ENCODE results near the gene TSPAN2.

The TSPAN2 gene

DNA sequence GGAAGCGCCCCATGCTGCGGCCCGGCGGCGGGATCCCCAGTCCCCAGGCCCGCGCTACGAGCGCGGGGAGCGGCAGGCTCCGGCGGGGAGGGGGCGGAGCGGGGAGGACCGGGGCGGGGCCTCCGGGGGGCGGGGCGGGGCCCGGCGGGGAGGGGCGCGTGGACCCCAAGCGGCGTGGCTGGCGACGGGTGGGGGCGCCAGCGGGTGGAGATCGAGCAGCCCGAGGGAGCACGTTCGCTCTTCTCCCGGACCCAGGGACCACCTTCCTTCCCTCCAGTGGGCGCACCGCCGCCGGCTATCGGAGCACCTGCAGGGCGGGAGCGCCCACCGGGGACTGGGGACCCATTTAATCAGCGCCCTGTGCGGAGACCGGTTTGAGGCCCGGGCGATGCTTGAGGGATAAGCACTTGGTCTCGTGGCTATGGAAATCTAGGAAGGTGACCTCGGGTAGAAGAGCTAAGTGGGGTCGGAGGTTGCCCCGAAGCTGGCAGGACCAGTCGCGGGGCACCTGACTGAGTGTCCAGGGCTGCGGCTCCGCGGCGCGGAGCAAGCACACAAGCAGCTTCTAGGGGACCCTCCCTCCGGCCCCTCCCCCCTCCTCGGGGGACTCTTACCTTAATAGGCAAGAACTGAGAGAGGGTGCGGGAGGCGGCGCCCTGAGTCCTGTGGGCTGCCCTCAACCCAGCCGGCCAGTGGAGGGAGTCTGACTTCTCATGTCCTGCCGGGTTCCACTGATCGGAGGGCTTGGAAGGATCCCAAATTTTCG is at the start of gene TSPAN2:
TSS of gene TSPAN2 (minus strand) at position 84 of the 766 bp plus-strand sequence. CDS start at position 13, 71 bp downstream.
- DNase-seq (ENCODE audit: low spot score): no peak

DNA sequence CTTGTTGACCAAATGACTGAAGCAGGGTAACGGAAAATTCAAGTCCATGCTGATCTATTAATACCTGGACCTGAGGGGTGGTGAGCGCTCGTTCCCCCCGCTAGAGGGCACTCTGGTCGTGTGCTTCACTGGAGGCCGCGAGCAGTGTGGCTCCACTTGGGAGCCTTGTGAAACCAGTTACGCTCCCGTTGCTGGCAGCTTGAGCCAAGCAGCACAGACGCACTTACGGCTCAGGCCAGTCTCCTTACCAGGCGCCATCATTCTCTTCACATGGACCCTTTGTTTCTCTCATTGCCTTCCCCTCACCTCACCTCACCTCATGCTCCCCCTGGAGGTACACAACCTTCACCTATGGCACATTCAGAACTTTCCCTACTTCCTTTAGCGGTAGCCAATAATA is 49.7 kb upstream of the TSPAN2 start:
- peak; percentile 78 for DNase-seq (ENCODE audit: low spot score)

DNA sequence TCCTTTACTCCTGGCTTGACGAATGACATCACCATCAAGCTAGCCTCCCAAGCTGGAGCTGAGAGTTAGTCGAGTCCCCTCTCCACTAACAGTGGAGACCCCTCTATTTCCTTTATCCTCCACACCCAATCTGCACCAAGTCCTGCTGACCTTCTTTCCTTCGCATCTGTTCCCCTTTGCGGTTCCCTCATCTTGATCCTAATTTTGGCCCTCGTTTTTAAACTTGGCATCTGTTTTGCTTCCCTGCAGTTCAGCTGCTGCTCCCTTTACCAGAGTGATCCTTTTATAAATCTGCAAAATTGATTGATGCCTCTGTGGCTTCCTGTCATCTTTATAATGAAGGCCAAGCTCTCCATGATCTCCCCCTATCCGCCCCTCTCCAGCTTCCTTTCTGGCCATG is 49.0 kb upstream of the TSPAN2 start:
- no peak for DNase-seq (ENCODE audit: low spot score)

DNA sequence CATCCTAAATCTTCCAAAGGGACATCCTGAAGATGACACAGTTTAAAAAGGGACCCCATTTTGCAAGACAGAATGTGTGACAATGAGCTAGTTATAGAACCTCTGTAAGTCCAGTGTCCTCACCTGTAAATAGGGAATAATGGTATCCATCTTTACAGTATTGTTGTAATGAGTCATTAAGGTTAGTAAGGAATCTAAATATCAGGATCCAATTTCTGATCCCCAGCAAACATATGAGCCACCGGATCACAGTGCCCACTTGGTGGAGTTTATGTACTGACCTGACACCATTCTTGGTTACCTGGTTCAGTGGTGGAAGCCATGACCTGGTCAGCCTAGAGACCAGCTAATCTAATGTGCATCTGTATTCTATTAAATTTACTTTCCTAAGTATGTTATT is 47.9 kb upstream of the TSPAN2 start:
- no peak for DNase-seq (ENCODE audit: low spot score)

DNA sequence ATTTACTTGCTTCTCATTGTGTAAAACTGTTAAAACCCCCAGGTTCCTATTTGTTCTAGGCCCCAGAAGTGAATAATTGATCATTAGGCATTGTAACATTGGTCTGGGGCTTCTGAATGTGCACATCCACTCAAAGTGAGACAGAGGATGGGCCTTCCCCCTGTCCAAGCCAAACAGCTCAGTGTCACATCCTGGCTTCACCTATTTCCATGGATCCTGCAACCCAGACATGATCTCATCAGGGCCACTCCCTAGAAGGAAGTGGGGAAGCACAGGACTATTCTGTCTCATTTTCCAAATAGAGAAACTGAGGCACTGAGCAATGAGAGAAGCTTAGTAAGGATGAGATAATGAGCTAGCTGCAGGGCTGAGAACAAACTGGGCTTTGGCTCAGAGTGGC is 47.4 kb upstream of the TSPAN2 start:
- DNase-seq (ENCODE audit: low spot score): no peak

DNA sequence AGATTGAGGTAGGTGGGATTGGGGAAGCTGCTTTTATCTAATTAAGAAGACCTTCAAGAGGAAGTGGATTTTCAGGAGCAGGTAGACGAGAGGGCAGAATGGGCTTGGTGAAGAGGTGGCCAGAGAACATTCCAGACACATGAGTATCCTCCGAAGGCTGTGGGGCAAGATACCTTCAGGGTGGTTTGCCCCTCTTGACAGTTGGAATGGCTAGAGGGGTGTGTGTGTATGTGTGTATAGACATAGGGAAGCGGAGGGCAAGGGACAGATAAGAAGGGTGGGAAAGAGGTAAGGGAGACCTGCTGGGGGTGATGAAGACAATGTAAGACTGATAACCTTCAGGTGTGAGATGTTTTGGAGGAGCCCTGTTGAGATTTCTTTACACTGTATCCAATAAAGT is 46.8 kb upstream of the TSPAN2 start:
- DNase-seq (ENCODE audit: low spot score): no peak

DNA sequence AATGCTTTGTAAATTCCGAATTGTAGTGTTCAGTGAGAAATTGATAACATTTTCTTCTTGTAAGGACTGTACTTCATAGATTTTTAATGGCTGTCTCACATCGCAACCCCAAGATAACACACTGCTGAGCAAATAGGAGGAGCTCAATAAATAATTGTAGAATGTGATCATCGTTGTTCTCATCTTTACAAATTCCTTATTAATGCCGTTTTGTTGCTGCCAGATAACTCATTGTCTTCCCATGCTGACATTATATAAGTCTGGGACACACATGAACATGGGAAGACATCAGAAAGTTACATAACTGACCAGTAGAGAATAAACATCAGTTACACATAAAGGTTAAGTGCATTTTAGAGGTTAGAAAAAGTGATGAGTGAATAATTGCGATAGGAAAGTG is 46.4 kb upstream of the TSPAN2 start:
- no peak for DNase-seq (ENCODE audit: low spot score)

DNA sequence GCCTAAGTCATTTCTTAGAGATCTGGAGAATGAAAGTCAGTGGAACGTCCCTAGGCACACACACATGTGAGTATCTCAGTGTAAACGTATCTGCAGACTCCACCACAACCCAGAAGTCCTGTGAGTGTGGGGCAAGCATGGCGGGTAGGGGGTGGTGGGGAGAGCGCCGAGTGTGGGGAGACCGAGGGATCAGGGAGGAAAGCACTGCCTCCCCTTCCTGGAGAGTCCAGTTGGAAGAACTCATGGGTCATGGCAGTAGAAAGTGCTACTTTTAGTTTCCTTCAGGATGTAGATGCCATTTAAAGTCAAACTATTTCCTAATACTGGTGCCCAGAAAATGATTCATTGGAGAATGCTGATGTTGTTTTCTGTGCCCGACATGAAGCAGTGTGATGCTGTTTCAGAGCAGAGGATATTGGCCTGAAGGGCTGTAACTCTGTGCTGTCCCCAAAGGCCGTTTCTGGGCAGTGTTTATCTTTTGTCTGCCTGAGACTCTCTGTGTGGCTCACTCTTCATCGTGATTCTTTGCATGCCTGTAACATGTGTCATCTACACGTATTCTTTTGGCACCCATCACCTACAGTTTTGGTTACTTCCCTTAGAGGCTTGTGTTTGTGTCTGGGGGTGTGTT is 45.7 kb upstream of the TSPAN2 start:
- DNase-seq (ENCODE audit: low spot score): peak; percentile 45

DNA sequence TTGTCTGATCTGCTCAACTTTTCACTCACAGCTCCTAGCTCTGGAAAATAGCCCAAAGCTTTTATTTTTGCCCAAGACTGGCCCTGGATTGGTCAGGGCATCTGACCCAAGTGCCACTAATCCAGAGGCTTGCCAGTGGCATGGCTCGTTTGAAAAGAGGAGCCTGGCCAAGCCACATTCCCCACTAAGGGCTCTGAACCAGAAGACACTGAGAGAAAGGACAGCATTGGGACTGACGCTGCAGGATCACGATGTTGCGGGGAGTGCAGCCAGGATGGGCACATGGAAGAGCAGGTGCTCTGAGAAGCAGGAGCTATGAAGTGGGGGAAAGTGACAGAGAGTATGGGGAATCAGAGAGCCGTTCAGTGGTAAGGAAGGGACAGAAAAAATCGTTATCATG is 44.9 kb upstream of the TSPAN2 start:
- DNase-seq (ENCODE audit: low spot score): no peak

DNA sequence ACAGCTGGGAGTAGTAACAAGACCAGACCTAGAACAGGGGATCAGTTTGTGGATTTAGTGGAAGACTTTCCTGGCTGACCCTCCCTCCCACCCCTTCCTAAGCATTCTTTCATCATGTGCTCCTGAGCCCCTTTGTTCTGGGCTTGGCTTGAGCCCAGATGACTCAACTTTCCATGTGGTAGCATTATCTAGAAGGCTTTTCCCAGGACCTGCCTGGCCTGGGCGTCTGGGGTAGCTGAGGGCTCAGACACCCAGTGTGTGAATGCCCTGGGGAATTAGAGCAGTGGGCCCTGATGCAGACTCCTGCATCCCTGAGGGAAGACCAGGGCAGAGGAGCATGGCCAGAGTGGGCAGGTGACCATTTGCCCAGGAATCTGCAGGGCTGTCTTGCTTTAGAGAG is 44.1 kb upstream of the TSPAN2 start:
- no peak for DNase-seq (ENCODE audit: low spot score)

DNA sequence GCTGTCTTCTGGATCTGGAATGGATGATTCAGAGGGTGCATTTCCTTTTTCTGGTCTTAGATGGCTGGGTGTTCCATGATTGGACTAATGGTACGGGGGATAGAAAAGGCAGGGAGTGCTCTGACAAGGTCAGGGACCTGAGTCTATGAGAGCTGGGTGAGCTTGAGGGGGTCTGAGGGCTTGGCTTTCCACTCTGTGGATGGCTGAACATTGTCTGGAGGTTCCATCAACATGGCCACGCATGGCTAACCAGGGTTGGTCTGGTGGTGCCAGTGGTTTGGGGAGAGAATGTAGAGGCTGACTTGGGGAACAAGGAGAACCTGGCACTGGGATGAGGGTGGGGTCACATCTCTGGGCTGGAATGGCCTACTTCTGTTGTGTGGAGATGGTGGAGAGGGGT is 41.5 kb upstream of the TSPAN2 start:
- no peak for DNase-seq (ENCODE audit: low spot score)

DNA sequence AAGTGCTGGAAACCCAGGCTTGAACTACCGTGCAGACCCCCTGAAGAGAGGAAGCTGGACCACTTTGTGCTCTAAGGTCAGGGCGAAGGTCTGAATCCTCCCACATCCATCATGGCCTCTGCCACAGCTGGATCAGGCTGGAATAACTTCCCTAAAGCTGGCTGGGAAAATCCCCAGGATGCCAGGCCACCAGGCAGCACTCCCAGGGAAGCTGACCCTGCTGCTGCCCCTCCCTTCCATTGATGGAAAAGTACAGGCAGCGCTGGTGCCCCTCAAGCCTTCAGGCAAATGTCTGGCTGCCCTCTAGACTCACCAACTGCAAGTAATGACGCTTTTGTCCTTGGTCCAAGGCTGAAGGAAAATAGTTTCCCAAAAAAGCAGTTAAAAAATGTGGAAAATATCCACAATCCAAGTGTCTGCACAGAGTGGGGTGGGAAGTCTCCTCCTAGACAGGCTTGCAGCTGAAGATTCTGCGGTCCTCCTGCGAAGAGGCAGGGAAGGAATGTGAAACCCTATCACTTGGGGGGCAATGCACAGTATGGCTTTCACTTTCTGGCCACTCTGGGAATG is 39.9 kb upstream of the TSPAN2 start:
- no peak for DNase-seq (ENCODE audit: low spot score)

DNA sequence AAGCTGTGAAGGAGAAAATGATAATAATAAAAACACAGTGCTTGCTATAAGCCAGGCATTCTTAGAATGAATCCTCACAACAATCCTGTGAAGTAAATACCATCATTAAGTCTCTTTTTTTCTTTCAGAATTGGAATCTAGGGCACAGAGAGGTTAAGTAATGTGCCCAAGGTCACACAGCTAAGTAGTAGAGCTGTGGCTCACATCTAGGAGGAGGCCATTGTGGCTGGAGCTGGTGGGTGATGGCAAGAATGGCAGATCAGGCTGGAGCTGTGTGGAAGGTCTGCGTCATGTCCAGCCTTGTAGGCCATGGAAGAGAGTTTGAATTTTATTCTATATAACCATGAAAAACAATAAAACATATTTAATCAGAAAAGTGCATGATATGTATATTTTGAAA is 38.2 kb upstream of the TSPAN2 start:
- DNase-seq (ENCODE audit: low spot score): no peak

DNA sequence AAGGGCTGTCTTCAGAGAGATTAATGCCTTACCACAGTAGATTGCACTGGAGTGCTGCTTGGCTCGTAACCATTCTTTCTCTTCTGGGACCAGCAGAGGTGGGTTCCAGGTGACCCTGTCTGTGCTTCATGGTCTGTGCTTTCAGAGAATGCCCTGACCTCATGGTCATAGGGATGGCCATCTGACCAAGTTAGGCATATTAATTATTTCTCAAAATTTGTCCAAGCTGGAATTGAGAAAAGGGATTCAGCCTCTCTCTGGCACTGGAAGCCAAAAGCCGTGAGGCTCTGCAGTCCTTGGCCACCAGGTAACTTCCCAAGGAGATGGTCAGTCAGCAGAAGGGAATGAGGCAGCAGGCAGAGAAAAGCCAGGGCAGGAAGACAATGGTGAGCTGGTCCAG is 37.2 kb upstream of the TSPAN2 start:
- DNase-seq (ENCODE audit: low spot score): no peak

DNA sequence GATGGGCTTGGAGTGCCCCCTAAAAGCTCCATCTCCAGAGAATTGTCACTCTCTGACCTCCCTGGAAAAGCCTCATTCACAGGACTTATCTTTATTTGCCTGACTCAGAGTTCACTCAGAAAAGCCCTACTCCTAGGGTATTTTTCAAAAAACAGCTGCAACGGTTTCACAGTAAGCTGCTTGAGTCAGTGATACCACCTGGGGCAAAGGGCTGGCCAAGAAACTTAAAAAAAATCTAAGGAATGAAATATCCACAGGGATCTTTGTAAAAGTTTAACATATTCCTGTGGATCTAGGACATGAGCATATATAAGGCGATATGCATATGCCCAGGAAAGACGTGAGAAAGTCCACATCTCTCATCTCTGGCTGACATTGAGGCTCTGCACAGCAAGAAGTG is 33.8 kb upstream of the TSPAN2 start:
- no peak for DNase-seq (ENCODE audit: low spot score)

DNA sequence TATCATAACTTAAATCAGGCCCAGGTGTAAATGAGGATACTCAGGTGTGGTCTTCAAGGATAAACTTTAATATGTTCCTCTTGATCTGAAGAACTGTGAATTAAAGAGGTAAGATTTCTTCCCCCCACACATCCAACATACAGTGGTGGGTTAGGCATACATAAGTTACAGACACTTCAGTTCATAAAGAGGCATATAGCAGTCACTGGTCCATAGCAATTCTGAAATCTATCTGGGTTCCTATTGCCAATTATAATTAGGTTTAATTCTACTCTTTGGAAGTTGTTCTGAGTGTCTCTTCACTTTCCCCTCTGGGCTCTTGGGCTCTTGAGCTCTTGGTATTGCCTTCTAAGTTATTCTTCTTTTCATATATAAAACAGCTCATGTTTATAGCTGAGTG is 32.5 kb upstream of the TSPAN2 start:
- no peak for DNase-seq (ENCODE audit: low spot score)

DNA sequence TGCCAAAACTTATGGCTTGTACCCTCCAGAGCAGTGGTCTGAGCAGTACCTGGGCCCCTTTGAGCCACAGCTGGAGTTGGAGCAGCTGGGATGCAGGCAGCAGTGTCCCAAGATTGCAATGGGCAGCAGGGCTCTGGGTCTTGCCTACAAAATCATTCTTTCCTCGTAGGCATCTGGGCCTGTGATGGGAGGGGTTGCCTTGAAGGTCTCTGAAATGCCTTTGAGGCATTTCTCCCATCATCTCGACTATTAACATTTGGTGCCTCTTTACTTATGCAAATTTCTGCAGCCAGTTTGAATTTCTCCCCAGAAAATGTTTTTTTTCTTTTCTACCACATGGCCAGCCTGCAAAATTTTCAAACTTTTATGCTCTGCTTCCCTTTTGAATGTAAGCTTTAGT is 31.0 kb upstream of the TSPAN2 start:
- no peak for DNase-seq (ENCODE audit: low spot score)

DNA sequence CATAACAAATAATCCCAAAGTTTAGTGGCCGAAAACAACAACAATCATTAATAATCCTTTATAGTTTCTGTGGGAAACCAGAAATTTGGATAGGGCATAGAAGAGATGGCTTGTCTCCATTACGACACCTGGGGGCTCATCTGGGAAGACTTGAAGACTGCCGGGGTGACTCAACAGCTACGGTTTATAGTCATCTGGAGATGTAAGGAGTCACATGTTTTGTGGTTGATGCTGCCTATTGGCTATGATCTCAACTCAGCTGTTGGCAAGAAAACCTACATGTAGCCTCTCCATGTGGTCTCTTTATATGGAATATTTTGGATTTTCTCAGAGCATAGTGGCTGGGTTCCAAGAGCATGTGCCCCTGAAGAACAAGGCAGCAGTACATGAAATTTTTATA is 29.3 kb upstream of the TSPAN2 start:
- DNase-seq (ENCODE audit: low spot score): no peak

DNA sequence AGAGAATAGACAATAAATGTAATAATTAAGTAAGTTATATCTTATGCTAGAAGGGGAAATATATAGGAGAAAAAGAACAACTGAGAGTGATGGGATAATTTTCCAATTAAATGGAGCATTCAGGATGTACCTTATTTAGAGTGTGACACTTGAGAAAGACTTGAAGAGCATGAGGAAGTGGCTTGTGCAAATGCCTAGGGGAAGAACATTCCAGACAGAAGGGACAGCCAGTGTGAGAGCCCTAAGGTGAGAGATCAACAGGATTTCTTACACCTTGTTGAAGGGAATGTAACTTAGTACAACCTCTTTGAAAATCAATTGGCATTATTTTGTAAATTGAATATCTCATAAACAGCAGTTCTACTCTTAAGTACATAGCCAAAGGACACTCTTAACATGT is 28.8 kb upstream of the TSPAN2 start:
- DNase-seq (ENCODE audit: low spot score): no peak

DNA sequence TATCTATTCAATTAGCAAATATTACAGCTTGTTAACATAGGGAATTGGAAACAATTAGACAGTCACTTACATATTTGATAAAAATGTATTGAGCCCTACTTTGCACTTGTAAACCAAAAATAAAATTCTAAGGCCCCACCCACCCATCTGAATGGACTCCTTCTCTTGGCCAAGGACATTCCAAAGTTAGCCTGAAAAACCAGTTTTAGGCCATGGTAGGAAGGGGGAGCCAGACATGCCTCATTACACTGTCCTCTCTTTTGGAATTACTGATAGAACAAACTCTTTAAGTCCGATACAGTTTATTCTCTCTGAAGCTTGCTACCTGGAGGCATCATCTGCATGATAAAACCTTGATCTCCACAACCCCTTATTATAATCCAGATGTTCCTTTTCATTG is 28.0 kb upstream of the TSPAN2 start:
- no peak for DNase-seq (ENCODE audit: low spot score)

DNA sequence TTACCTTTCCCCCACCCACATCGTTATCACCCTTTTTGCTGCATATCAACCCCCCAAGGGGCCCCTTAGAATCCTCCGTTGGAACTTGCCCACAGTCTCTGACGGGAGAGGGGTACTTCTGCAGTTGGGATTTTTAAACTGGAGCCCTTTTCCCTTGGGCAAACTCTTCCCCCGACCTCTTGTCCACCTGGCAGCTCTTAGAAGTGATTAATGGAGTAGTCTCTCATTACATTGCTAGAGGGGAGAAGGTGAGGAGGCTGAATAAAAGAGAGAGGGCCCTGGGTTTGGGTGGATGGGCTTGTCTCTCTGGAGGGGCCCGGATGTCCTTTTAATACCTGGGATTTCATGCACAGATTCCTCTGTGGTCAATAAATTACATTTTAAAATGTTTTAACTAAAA is 27.2 kb upstream of the TSPAN2 start:
- DNase-seq (ENCODE audit: low spot score): no peak

DNA sequence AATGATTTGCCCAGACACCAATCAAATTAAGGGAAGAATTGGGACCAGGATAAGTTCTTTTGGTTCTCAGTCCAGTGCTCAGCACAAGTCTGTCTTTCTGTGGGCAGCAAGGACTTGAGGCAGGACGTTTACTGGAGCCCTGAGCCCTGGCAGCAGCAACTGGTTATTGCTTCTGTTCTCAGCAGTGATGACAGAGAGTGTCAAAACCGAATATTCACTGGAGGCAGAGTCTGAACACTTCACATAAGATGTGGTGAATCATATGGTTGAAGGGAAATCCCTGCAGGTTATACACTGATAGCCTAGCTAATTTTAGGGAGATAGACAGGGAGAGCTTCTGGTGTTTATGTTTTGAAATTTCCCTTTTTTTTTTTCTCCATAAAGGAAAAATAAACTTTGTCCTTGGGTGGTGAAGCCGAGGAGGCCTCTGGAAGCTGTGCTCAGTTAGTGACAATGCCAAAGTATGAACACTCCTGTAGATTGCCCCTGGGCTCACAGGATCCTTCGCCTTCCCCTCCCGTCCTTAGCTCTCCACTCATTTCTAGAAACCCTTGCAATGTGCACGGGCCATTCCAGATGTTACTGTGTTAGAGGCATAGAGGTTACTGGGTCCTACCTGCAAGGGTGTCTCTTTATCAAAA is 26.3 kb upstream of the TSPAN2 start:
- no peak for DNase-seq (ENCODE audit: low spot score)

DNA sequence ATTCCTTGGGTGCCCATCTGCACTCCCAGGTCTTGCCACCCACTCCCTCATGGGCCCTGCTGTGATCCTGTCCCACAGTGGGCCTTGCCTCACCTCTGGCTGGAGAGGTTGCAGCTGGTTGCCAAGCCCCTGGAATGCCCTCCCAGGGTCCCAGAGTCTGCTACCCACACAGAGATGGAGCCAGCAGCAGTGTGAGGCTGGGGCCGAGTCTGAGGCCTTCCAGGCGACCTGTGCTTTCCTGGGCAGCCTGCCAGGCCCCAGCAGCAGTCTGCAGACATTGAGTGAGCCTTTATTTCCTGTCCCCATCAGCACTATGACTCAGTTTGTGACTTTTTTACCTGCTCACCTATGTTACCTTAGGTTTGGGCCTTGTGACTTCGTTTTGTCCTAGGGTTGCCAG is 25.0 kb upstream of the TSPAN2 start:
- DNase-seq (ENCODE audit: low spot score): no peak

All from RKO (cell line).